NCI-H146 treated with DMSO at 0.1 percent for 48 hours (cell line): ENCODE data around the gene SMAD1.
"Not testable (repeated sequence)": the region's sequence is repeated elsewhere in the genome, so short reads cannot be mapped to it uniquely, and the experiment has no call there.

ENCODE experiments used
- DNase-seq: peaks from one replicate; lab custom pipeline; 2025; ENCODE audit not compliant: unreplicated experiment; lab: John Stamatoyannopoulos, UW

SMAD1 gene

GRCh38 chr4:145525291-145525740 is 43.7 kb downstream of the SMAD1 start:
- DNase-seq: no peak

GRCh38 chr4:145527773-145528172 is 46.1 kb downstream of the SMAD1 start:
- no peak for DNase-seq

- no peak for DNase-seq
These were observed 46.9 kb downstream of the SMAD1 start for GRCh38 chr4:145528601-145529000.

GRCh38 chr4:145530189-145530588 is 48.5 kb downstream of the SMAD1 start:
- no peak for DNase-seq

- no peak for DNase-seq
These were observed 49.0 kb downstream of the SMAD1 start for GRCh38 chr4:145530662-145531061.

GRCh38 chr4:145531223-145531622 is 49.6 kb downstream of the SMAD1 start:
- no peak for DNase-seq

GRCh38 chr4:145531859-145532258 is 50.2 kb downstream of the SMAD1 start:
- DNase-seq: no peak

GRCh38 chr4:145533001-145533400 is 51.3 kb downstream of the SMAD1 start:
- DNase-seq: no peak

- DNase-seq: not testable (repeated sequence)
These were observed 51.8 kb downstream of the SMAD1 start for GRCh38 chr4:145533415-145533814.

- DNase-seq: no peak
These were observed 52.3 kb downstream of the SMAD1 start for GRCh38 chr4:145533961-145534360.

- no peak for DNase-seq
These were observed 53.5 kb downstream of the SMAD1 start for GRCh38 chr4:145535202-145535601.

- DNase-seq: no peak
These were observed 54.4 kb downstream of the SMAD1 start for GRCh38 chr4:145536044-145536443.

GRCh38 chr4:145538596-145538995 is 56.9 kb downstream of the SMAD1 start:
- no peak for DNase-seq

GRCh38 chr4:145539671-145540070 is 58.0 kb downstream of the SMAD1 start:
- DNase-seq: no peak

GRCh38 chr4:145540235-145540634 is 58.6 kb downstream of the SMAD1 start:
- no peak for DNase-seq

- DNase-seq: no peak
These were observed 59.7 kb downstream of the SMAD1 start for GRCh38 chr4:145541346-145541745.

- DNase-seq: no peak
These were observed 63.4 kb downstream of the SMAD1 start for GRCh38 chr4:145545031-145545430.

GRCh38 chr4:145545538-145546174 is 64.0 kb downstream of the SMAD1 start:
- DNase-seq: peak; percentile 2

- no peak for DNase-seq
These were observed 64.7 kb downstream of the SMAD1 start for GRCh38 chr4:145546175-145546915.

- no peak for DNase-seq
These were observed 70.0 kb downstream of the SMAD1 start for GRCh38 chr4:145551660-145552059.

- DNase-seq: no peak
These were observed 70.6 kb downstream of the SMAD1 start for GRCh38 chr4:145552181-145552822.

GRCh38 chr4:145553375-145553774 is 71.7 kb downstream of the SMAD1 start:
- DNase-seq: no peak
